Measurements from ENCODE around the gene XAB2. TPM values are rescaled to one million over a fixed set of nuclear protein-coding genes. Genes with fewer than 3 reads are reported as not detected.

The XAB2 gene
- total RNA-seq, 1 donor from 2014 or later = 32.8 TPM

DNA sequence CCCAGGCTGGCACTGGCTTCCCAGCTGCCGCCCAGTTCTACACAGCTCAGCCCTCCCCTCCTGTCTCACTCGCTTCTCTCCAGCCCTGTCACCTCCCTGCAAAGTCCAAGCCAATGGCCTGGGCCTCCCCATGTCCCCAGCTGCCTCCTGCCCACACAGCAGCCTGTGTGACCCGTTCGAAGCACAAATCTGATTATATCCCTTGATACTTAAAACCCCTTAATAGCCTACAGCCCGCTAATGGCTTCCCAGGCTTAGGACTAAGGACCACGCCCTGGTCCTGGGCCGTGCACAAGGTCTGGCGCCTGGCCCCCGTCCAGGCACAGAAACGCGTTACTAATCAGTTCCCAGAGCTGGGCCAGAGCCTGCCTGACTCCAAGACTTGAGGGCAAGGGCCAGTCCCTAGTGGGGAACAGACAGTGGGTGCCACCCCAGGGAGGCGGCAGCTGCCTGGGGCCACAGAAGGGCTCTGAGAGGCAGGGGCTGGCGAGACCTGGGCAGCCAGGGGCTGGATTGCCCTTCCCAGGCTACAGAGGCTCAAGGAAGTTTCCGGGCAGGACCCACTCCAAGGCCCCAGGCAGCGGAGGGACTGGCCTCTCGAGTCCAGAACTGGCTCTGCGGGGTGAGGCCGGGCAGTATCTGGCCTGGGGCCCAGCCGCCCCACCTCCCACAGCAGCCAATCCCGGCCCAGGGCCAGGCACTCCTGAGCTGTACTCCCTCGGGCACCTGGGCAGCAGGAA is 10.4 kb downstream of the XAB2 start:
- Mint-ChIP-seq H3K27ac (ENCODE audit: unreplicated experiment) (peak overlapping the region; percentile 89), H3K4me1 (ENCODE audit: low read depth, unreplicated experiment) (no peaks in the 10 kb centered on the region), H3K36me3 (ENCODE audit: unreplicated experiment) (no peaks in the 10 kb centered on the region), H3K4me3 (ENCODE audit: unreplicated experiment) (peak overlapping the region; percentile 8), H3K9me3 (ENCODE audit: unreplicated experiment) (peaks cover 7% of the 10 kb centered on the region), H3K27me3 (ENCODE audit: unreplicated experiment) (peaks cover 6% of the 10 kb centered on the region)
- TF ChIP-seq, protein P1, sequence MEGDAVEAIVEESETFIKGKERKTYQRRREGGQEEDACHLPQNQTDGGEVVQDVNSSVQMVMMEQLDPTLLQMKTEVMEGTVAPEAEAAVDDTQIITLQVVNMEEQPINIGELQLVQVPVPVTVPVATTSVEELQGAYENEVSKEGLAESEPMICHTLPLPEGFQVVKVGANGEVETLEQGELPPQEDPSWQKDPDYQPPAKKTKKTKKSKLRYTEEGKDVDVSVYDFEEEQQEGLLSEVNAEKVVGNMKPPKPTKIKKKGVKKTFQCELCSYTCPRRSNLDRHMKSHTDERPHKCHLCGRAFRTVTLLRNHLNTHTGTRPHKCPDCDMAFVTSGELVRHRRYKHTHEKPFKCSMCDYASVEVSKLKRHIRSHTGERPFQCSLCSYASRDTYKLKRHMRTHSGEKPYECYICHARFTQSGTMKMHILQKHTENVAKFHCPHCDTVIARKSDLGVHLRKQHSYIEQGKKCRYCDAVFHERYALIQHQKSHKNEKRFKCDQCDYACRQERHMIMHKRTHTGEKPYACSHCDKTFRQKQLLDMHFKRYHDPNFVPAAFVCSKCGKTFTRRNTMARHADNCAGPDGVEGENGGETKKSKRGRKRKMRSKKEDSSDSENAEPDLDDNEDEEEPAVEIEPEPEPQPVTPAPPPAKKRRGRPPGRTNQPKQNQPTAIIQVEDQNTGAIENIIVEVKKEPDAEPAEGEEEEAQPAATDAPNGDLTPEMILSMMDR (IDR thresholded peaks at IDR 0.05; ENCODE audit: partially characterized antibody, unreplicated experiment) = no peak
- peak; percentile 43 for DNase-seq

DNA sequence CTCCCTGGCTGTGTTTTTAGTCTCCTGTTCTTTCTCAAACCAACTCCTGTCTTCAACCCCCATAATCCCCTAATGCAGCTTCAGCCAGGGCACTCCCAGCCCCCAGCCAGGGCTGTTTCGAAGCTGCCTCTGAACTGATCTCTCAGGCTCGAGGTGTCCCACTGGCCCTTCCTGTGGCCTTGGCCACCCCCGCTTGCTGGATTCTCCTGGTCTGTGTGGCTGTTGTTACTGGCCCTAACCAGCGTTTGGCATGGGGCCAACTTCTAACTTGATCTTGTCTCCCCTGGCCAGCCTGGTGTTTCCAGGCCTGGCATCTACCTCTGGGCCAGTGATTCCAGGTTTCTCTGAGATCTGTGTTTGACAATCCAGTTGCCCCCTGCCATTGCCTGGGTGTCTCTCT is 11.0 kb downstream of the XAB2 start:
- peaks cover 6% of the 10 kb centered on the region for H3K27me3 Mint-ChIP-seq (ENCODE audit: unreplicated experiment)
- peak overlapping the region; percentile 89 for H3K27ac Mint-ChIP-seq (ENCODE audit: unreplicated experiment)
- H3K36me3 Mint-ChIP-seq (ENCODE audit: unreplicated experiment) = no peaks in the 10 kb centered on the region
- no peak for DNase-seq
- peak overlapping the region; percentile 8 for H3K4me3 Mint-ChIP-seq (ENCODE audit: unreplicated experiment)
- peaks cover 7% of the 10 kb centered on the region for H3K9me3 Mint-ChIP-seq (ENCODE audit: unreplicated experiment)
- no peaks in the 10 kb centered on the region for H3K4me1 Mint-ChIP-seq (ENCODE audit: low read depth, unreplicated experiment)
- TF ChIP-seq, protein P1 (IDR thresholded peaks at IDR 0.05; ENCODE audit: partially characterized antibody, unreplicated experiment) = no peak

DNA sequence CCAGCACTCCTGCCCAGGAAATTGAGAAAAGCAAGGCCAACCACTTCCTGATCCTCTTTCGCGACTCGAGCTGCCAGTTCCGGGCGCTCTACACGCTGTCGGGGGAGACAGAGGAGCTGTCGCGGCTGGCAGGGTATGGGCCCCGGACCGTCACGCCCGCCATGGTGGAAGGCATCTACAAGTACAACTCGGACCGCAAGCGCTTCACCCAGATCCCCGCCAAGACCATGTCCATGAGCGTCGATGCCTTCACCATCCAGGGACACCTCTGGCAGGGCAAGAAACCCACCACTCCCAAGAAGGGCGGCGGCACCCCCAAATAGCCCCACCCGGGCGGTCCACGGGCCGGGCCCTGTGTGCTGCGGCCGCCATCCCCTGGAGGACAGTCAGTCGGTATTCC is 11.6 kb downstream of the XAB2 start:
- H3K4me1 Mint-ChIP-seq (ENCODE audit: low read depth, unreplicated experiment) = no peaks in the 10 kb centered on the region
- peaks cover 7% of the 10 kb centered on the region for H3K9me3 Mint-ChIP-seq (ENCODE audit: unreplicated experiment)
- H3K27ac Mint-ChIP-seq (ENCODE audit: unreplicated experiment) = no peak overlapping the region
- H3K4me3 Mint-ChIP-seq (ENCODE audit: unreplicated experiment) = no peak overlapping the region
- TF ChIP-seq, protein P1 (IDR thresholded peaks at IDR 0.05; ENCODE audit: partially characterized antibody, unreplicated experiment) = no peak
- no peaks in the 10 kb centered on the region for H3K36me3 Mint-ChIP-seq (ENCODE audit: unreplicated experiment)
- DNase-seq = no peak
- H3K27me3 Mint-ChIP-seq (ENCODE audit: unreplicated experiment) = peaks cover 6% of the 10 kb centered on the region

DNA sequence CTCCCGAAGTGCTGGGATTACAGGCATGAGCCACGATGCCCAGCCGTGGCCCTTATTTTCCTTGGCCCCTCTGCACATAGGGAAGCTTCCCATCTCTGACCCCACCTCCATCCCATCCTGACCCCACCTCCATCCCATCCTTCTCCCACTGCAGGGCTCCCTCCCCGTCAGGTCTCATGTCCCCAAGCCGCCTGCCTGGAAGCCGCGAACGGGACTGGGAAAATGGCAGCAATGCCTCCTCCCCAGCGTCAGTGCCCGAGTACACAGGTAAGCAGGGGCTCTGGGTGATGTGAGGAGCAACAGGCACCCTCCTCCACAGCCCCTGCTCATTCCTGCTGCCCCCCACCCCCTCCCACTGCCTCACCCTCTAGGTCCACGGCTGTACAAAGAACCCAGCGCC is 12.2 kb downstream of the XAB2 start:
- Mint-ChIP-seq H3K4me3 (ENCODE audit: unreplicated experiment) (no peak overlapping the region), H3K4me1 (ENCODE audit: low read depth, unreplicated experiment) (no peaks in the 10 kb centered on the region), H3K27ac (ENCODE audit: unreplicated experiment) (no peak overlapping the region), H3K36me3 (ENCODE audit: unreplicated experiment) (no peaks in the 10 kb centered on the region), H3K9me3 (ENCODE audit: unreplicated experiment) (peaks cover 7% of the 10 kb centered on the region), H3K27me3 (ENCODE audit: unreplicated experiment) (peaks cover 6% of the 10 kb centered on the region)
- TF ChIP-seq, protein P1 (IDR thresholded peaks at IDR 0.05; ENCODE audit: partially characterized antibody, unreplicated experiment) = no peak
- DNase-seq = no peak
